ENCODE data around the gene RACGAP1. TPM values are rescaled to one million over a fixed set of nuclear protein-coding genes. Genes with fewer than 3 reads are reported as not detected.

The RACGAP1 gene
- total RNA-seq, 4 donors from 2014 or later, result 20.1 to 44.7 (median 33.6) TPM

- Histone ChIP-seq H3K27me3 (peaks cover 0 to 52% (median 0%) of the 10 kb centered on the region in 4 donors), H3K27ac (peak overlapping the region in 3 of 4 donors; percentile 34 to 67 (median 42)), H3K4me1 (peaks cover 10 to 24% (median 14%) of the 10 kb centered on the region in 3 donors), H3K36me3 (no peaks in the 10 kb centered on the region), H3K4me3 (peak overlapping the region in 2 of 4 donors; percentile 35 to 37), H3K9me3 (no peaks in the 10 kb centered on the region)
- no peak for DNase-seq
- TF ChIP-seq POLR2A (IDR thresholded peaks at IDR 0.05), result no peak
- TF ChIP-seq, protein P1, sequence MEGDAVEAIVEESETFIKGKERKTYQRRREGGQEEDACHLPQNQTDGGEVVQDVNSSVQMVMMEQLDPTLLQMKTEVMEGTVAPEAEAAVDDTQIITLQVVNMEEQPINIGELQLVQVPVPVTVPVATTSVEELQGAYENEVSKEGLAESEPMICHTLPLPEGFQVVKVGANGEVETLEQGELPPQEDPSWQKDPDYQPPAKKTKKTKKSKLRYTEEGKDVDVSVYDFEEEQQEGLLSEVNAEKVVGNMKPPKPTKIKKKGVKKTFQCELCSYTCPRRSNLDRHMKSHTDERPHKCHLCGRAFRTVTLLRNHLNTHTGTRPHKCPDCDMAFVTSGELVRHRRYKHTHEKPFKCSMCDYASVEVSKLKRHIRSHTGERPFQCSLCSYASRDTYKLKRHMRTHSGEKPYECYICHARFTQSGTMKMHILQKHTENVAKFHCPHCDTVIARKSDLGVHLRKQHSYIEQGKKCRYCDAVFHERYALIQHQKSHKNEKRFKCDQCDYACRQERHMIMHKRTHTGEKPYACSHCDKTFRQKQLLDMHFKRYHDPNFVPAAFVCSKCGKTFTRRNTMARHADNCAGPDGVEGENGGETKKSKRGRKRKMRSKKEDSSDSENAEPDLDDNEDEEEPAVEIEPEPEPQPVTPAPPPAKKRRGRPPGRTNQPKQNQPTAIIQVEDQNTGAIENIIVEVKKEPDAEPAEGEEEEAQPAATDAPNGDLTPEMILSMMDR (IDR thresholded peaks at IDR 0.05), result no peak
- intact Hi-C loops (cut with DNase I), result loop anchor here (10.0 kb wide), 1 partner anchor 186 kb away; no protein-coding TSS in a partner anchor
- 55 to 75% methylated on average over 2 to 3 of the region's 14 CpGs for WGBS, 2 donors
Observed at GRCh38 chr12:50051101-50051806, 26.0 kb upstream of the RACGAP1 start.

DNA sequence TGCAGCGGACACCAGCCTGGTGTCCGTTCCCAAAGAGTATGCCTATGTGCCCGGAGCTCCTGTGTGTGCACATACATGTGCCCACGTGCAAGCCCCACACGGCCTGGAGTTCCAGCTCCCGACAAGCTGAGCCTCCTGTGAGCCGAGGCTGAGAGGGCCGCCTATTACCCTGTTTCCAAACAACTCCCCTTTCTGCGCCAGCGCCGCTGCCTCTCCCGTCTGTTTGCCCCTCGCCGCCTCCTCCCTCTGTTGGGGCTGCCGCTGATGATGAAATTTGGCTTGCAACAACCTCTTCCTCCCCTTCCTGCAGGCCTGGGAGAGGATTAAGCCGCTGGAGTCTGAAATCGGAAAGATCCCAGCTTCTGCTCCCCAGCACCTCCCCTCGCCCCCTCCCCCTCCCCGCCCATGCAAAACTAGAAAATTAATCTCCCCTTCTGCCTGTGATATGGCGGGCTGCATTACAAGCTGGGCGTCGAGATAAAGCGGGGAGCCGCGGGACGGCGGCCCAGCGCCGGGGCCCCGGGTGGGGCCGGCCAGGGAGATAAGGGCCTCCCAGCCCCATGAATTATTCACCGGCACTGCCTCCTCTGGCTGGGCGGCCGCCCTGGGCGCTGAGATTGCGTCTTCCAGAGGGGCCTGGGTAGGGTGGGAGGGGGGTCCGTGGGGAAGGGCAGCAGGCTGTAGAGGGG, 25.3 kb upstream of the RACGAP1 start:
- intact Hi-C loops (cut with DNase I), result loop anchor here (10.0 kb wide), 1 partner anchor 186 kb away; no protein-coding TSS in a partner anchor
- Histone ChIP-seq H3K4me3 (peak overlapping the region in 3 of 4 donors; percentile 35 to 58 (median 37)), H3K36me3 (no peaks in the 10 kb centered on the region), H3K27ac (peak overlapping the region in 3 of 4 donors; percentile 34 to 67 (median 42)), H3K27me3 (peaks cover 0 to 46% (median 0%) of the 10 kb centered on the region in 4 donors), H3K9me3 (no peaks in the 10 kb centered on the region), H3K4me1 (peaks cover 7 to 17% (median 7%) of the 10 kb centered on the region in 3 donors)
- no peak for TF ChIP-seq POLR2A (IDR thresholded peaks at IDR 0.05)
- TF ChIP-seq, protein P1 (IDR thresholded peaks at IDR 0.05), result no peak
- WGBS, 2 donors, result 7 to 15% methylated on average over 9 to 18 of the region's 37 CpGs
- no peak for DNase-seq

GRCh38 chr12:50050119-50050385, 24.8 kb upstream of the RACGAP1 start:
- no peak overlapping the region for H3K27ac ChIP-seq
- DNase-seq, result no peak
- peak overlapping the region in 1 of 4 donors; percentile 35 for H3K4me3 ChIP-seq
- H3K9me3 ChIP-seq, result no peaks in the 10 kb centered on the region
- WGBS, 2 donors, result 83 to 92% methylated on average over 3 of the region's 3 CpGs
- H3K36me3 ChIP-seq, result no peaks in the 10 kb centered on the region
- peaks cover 0 to 41% (median 0%) of the 10 kb centered on the region in 4 donors for H3K27me3 ChIP-seq
- TF ChIP-seq, protein P1 (IDR thresholded peaks at IDR 0.05), result no peak
- no peak for TF ChIP-seq POLR2A (IDR thresholded peaks at IDR 0.05)
- H3K4me1 ChIP-seq, result peaks cover 7 to 16% (median 7%) of the 10 kb centered on the region in 3 donors
- intact Hi-C loops (cut with DNase I), result loop anchor here (10.0 kb wide), 1 partner anchor 185 kb away; no protein-coding TSS in a partner anchor

DNA sequence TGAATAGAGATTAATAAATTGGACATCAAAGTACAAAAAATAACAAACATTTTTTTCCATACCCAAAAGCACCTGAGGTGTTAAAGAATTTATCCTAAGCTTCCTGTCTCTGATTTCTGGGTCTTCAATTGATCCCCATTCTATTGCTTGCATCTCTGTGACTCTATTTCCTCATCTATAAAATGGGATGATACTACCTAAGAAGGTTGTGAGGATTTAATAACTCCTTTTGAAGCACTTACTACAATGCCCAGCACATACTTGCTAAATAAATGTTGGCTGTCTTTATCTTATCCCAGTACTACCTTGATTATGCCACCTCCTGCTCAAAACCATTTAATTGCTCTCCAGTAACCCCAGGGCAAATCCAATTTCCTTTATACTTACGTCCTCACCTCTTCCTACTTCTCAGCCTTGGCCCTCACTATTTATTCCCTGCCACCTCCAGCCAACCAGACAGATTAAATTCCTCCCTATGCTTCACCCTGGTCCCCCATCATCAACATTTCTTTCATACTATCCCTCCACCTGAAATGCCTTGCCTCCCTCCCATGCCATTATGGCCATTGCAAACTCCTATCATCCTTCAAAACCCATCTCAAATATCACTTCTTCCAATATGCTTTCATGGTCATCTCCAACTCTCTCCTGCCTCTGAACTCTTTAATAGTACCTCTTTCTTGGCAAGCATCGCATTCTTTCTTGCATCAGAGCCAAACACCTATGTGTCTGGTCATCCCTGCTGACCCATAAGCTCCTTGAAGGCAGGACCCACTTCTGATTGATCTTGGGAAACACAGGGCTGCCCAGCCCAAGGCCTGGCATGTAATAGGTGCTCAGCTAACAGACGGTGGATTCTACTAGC, 24.2 kb upstream of the RACGAP1 start:
- Histone ChIP-seq H3K27ac (no peak overlapping the region), H3K27me3 (peaks cover 0 to 37% (median 0%) of the 10 kb centered on the region in 4 donors), H3K4me1 (peaks cover 7 to 16% (median 7%) of the 10 kb centered on the region in 3 donors), H3K9me3 (no peaks in the 10 kb centered on the region), H3K36me3 (no peaks in the 10 kb centered on the region), H3K4me3 (no peak overlapping the region)
- TF ChIP-seq, protein P1 (IDR thresholded peaks at IDR 0.05), result no peak
- 76 to 86% methylated on average over 3 of the region's 3 CpGs for WGBS, 2 donors
- intact Hi-C loops (cut with DNase I), result loop anchor here (10.0 kb wide), 1 partner anchor 185 kb away; no protein-coding TSS in a partner anchor
- DNase-seq, result no peak
